DND-41 (cell line): ENCODE results near the gene MRTFA.

Experiments
- ATAC-seq: fragments of 200-7000 bp; cut with Tn5 transposase; 3 replicates; pipeline ENCODE4 v1.9.1; 2021; ENCODE audit warnings: low read depth; ENCODE audit not compliant: insufficient read depth
- DNase-seq: peaks from one replicate; pipeline ENCODE4 v3.0.0-alpha.2; 2020
- H2AFZ ChIP-seq: 2 replicates; pipeline ENCODE4 v1.6.0; 2012; ENCODE audit warnings: low read depth, low read length
- H3K27ac ChIP-seq: 2 replicates; pipeline ENCODE4 v1.5.1; 2012; ENCODE audit warnings: low read length, inconsistent platforms
- H3K27me3 ChIP-seq: fragments of 200-600 bp; sonication (generic); 2 replicates; pipeline ENCODE4 v1.6.0; 2012; ENCODE audit warnings: low read length, mild to moderate bottlenecking, inconsistent platforms; ENCODE audit not compliant: insufficient read depth, poor library complexity
- H3K36me3 ChIP-seq: 2 replicates; pipeline ENCODE4 v1.5.1; 2012; ENCODE audit warnings: low read length, inconsistent platforms; ENCODE audit not compliant: insufficient read depth
- H3K4me1 ChIP-seq: 2 replicates; pipeline ENCODE4 v1.5.1; 2012; ENCODE audit warnings: mild to moderate bottlenecking, low read length; ENCODE audit not compliant: insufficient read depth
- H3K4me2 ChIP-seq: 2 replicates; pipeline ENCODE4 v1.6.0; 2012; ENCODE audit warnings: mild to moderate bottlenecking, moderate library complexity, low read length, inconsistent platforms; ENCODE audit not compliant: insufficient read depth
- H3K4me3 ChIP-seq, 2 experiments: fragments of 200-600 bp in 1 of 2; shearing (Covaris generic) in 1 of 2; 2 replicates each; pipeline ENCODE4 v1.5.1; 2012 to 2016; ENCODE audit warnings: inconsistent platforms in 2 of 2, low read length in 2 of 2, mild to moderate bottlenecking in 2 of 2, low read depth in 1 of 2, moderate library complexity in 1 of 2
- H3K79me2 ChIP-seq: 2 replicates; pipeline ENCODE4 v1.6.0; 2012; ENCODE audit warnings: low read length, inconsistent platforms; ENCODE audit not compliant: insufficient read depth
- H3K9ac ChIP-seq: 2 replicates; pipeline ENCODE4 v1.6.0; 2012; ENCODE audit warnings: low read depth, mild to moderate bottlenecking, inconsistent platforms, low read length, moderate library complexity
- H3K9me3 ChIP-seq: 2 replicates; pipeline ENCODE4 v1.5.1; 2012; ENCODE audit warnings: low read length, moderate library complexity, mild to moderate bottlenecking, inconsistent platforms; ENCODE audit not compliant: insufficient read depth, severe bottlenecking
- H4K20me1 ChIP-seq: 2 replicates; pipeline ENCODE4 v1.6.0; 2012; ENCODE audit warnings: low read length; ENCODE audit not compliant: insufficient read depth
- EZH2 ChIP-seq: IDR thresholded peaks from 3 replicates; pipeline ENCODE4 v1.6.1; 2012; ENCODE audit warnings: borderline replicate concordance, low read depth, mild to moderate bottlenecking, moderate library complexity, low read length, inconsistent platforms; ENCODE audit not compliant: severe bottlenecking
- TF ChIP-seq, protein P1 (sequence below): IDR thresholded peaks from 2 replicates; pipeline ENCODE4 v1.5.1; 2012; ENCODE audit warnings: borderline replicate concordance, low read length, moderate library complexity, mild to moderate bottlenecking; ENCODE audit not compliant: poor library complexity, severe bottlenecking; ENCODE audit errors: extremely low read depth

The MRTFA gene

DNA sequence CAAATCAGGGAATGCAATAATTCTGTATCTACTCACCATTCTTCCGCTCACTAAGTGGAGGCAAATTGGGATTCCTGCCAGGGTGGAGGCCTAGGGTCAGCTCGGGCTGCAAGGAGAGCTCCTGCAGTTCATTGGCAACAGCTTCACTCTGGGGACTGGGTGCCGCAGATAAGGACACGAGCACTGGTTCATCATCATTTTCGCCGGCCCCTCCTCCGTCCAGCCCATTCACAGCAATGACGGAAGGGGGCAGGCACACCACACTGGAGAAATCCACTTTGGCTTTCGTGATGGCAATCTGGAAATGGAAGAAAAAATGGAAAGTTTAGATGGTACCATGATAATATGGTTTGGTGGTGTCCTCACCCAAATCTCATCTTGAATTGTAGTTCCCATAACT, 84.4 kb downstream of the MRTFA start:
- peaks cover 21% of the 10 kb centered on the region for H3K79me2 ChIP-seq
- ATAC-seq, result no peak

DNA sequence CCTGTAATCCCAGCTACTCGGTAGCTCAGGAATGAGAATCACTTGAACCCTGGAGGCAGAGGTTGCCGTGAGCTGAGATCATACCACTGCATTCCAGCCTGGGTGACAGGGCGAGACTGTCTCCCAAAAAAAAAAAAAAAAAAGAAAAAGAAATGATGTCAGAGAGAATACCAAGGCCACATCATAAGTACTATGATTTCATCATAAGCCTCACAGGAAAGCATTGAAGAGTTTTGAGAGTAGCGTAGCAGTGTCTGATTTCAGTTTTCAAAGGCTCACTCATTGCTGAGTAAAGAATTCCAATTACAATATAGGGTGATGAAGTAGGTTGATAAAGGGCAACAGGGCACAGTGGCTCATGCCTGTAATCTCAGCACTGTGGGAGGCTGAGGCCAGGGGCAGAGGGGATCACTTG, 88.8 kb downstream of the MRTFA start:
- H3K27ac ChIP-seq, result no peak overlapping the region
- no peak overlapping the region for H3K9ac ChIP-seq

More for the DNA sequence above, 84.4 kb downstream of the MRTFA start:
- no peak for DNase-seq
- H3K27me3 ChIP-seq, result no peaks in the 10 kb centered on the region
- H3K27ac ChIP-seq, result no peak overlapping the region
- H3K36me3 ChIP-seq, result peaks cover 24% of the 10 kb centered on the region
- H3K9me3 ChIP-seq, result no peaks in the 10 kb centered on the region
- no peaks in the 10 kb centered on the region for H3K4me1 ChIP-seq
- no peak for TF ChIP-seq EZH2
- TF ChIP-seq, protein P1, sequence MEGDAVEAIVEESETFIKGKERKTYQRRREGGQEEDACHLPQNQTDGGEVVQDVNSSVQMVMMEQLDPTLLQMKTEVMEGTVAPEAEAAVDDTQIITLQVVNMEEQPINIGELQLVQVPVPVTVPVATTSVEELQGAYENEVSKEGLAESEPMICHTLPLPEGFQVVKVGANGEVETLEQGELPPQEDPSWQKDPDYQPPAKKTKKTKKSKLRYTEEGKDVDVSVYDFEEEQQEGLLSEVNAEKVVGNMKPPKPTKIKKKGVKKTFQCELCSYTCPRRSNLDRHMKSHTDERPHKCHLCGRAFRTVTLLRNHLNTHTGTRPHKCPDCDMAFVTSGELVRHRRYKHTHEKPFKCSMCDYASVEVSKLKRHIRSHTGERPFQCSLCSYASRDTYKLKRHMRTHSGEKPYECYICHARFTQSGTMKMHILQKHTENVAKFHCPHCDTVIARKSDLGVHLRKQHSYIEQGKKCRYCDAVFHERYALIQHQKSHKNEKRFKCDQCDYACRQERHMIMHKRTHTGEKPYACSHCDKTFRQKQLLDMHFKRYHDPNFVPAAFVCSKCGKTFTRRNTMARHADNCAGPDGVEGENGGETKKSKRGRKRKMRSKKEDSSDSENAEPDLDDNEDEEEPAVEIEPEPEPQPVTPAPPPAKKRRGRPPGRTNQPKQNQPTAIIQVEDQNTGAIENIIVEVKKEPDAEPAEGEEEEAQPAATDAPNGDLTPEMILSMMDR, result no peak
- no peak overlapping the region for H3K4me2 ChIP-seq
- H2AFZ ChIP-seq, result no peak overlapping the region
- H3K4me3 ChIP-seq, result no peak overlapping the region
- no peak overlapping the region for H3K9ac ChIP-seq
- H4K20me1 ChIP-seq, result no peaks in the 10 kb centered on the region; the same call in 1 of the 2 replicates

DNA sequence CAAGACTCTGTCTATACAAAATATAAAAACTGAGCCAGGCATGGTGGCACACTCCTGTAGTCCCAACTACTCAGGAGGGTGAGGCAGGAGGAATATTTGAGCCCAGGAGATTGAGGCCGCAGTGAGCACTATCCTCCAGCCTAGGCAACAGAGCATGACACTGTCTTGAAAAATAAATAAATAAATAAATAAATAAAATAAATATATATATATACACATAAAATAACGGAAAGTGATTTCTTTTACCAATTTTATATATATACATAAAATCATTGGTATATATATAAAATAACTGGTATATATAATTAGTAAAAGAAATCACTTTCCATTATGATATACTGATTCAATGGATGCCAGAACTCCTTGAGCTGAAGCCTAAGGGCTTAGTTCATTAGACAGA, 91.8 kb downstream of the MRTFA start:
- H3K9ac ChIP-seq, result no peak overlapping the region
- no peaks in the 10 kb centered on the region for H3K27me3 ChIP-seq
- peaks cover 7% of the 10 kb centered on the region; the same call in 1 of the 2 replicates for H3K36me3 ChIP-seq
- no peak overlapping the region for H3K4me3 ChIP-seq
- no peak overlapping the region for H3K4me2 ChIP-seq
- no peaks in the 10 kb centered on the region for H3K9me3 ChIP-seq
- no peak overlapping the region for H3K27ac ChIP-seq
- no peak overlapping the region for H2AFZ ChIP-seq
- no peaks in the 10 kb centered on the region for H4K20me1 ChIP-seq
- no peak for DNase-seq
- TF ChIP-seq, protein P1, result no peak
- no peak for TF ChIP-seq EZH2
- H3K4me1 ChIP-seq, result peaks cover 21% of the 10 kb centered on the region
- peaks cover 15% of the 10 kb centered on the region for H3K79me2 ChIP-seq
- no peak for ATAC-seq

More for the DNA sequence above, 88.8 kb downstream of the MRTFA start:
- no peaks in the 10 kb centered on the region for H3K4me1 ChIP-seq
- H3K4me2 ChIP-seq, result no peak overlapping the region
- peaks cover 9% of the 10 kb centered on the region; the same call in 1 of the 2 replicates for H3K79me2 ChIP-seq
- DNase-seq, result no peak
- H3K9me3 ChIP-seq, result no peaks in the 10 kb centered on the region
- H4K20me1 ChIP-seq, result no peaks in the 10 kb centered on the region
- H3K36me3 ChIP-seq, result peaks cover 23% of the 10 kb centered on the region
- no peaks in the 10 kb centered on the region for H3K27me3 ChIP-seq
- no peak overlapping the region for H2AFZ ChIP-seq
- no peak for TF ChIP-seq EZH2
- TF ChIP-seq, protein P1, result no peak
- no peak for ATAC-seq
- H3K4me3 ChIP-seq, result no peak overlapping the region
